ENCODE measurements around the gene FAM78A. TPM values are rescaled to one million over a fixed set of nuclear protein-coding genes. Genes with fewer than 3 reads are reported as not detected.

FAM78A gene
- total RNA-seq, 6 experiments from 2014 or later = 0.11 to 0.83 (median 0.34) TPM

DNA sequence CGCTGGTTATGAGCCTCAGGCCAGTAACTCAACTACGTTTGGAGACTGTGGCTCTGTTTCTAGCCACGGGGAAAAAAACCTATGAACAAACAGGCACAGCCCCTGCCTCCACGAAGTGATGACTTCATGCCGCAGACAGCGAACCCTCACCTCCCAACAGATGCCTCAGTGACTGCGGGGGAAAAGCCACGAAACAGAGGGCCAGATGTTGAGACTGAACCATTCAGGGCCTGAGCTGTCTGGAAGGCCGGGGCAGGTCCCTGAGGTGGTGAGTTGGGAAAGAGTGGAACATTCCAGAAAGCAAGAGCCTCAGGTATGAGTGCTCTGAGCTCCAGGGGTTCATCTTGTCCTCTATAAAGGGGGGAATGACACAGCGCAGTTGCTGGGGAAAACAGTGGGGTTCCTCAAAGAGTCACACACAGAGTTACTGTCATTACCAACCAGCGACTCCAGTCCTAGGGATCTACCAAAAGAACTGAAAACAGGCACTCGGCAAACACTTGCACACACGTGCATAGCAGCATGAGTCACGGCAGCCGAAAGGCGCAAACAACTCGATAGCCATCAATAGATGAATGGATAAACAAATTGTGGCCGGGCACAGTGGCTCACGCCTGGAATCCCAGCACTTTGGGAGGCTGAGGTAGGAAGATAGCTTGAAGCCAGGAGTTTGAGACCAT is 28.5 kb upstream of the FAM78A start:
- DNase-seq = peak; percentile 59
- H3K27ac Mint-ChIP-seq = peak overlapping the region; percentile 81

GRCh38 chr9:131303381-131304321 is 27.3 kb upstream of the FAM78A start:
- Mint-ChIP-seq H3K4me3 (no peak overlapping the region), H3K27ac (no peak overlapping the region; the same call in 1 of the 2 replicates), H3K27me3 (ENCODE audit: insufficient read depth) (peaks cover 5% of the 10 kb centered on the region), H3K4me1 (ENCODE audit: low read depth) (peaks cover 14% of the 10 kb centered on the region), H3K9me3 (no peaks in the 10 kb centered on the region), H3K36me3 (ENCODE audit: low read depth) (no peaks in the 10 kb centered on the region)
- no peak for TF ChIP-seq CTCF (IDR thresholded peaks at IDR 0.05)
- DNase-seq = no peak

More for the DNA sequence above, 28.5 kb upstream of the FAM78A start:
- Mint-ChIP-seq H3K27me3 (ENCODE audit: insufficient read depth) (peaks cover 7% of the 10 kb centered on the region), H3K4me1 (ENCODE audit: low read depth) (peaks cover 14% of the 10 kb centered on the region), H3K36me3 (ENCODE audit: low read depth) (no peaks in the 10 kb centered on the region), H3K4me3 (peak overlapping the region; percentile 51), H3K9me3 (no peaks in the 10 kb centered on the region)
- no peak for TF ChIP-seq CTCF (IDR thresholded peaks at IDR 0.05)

DNA sequence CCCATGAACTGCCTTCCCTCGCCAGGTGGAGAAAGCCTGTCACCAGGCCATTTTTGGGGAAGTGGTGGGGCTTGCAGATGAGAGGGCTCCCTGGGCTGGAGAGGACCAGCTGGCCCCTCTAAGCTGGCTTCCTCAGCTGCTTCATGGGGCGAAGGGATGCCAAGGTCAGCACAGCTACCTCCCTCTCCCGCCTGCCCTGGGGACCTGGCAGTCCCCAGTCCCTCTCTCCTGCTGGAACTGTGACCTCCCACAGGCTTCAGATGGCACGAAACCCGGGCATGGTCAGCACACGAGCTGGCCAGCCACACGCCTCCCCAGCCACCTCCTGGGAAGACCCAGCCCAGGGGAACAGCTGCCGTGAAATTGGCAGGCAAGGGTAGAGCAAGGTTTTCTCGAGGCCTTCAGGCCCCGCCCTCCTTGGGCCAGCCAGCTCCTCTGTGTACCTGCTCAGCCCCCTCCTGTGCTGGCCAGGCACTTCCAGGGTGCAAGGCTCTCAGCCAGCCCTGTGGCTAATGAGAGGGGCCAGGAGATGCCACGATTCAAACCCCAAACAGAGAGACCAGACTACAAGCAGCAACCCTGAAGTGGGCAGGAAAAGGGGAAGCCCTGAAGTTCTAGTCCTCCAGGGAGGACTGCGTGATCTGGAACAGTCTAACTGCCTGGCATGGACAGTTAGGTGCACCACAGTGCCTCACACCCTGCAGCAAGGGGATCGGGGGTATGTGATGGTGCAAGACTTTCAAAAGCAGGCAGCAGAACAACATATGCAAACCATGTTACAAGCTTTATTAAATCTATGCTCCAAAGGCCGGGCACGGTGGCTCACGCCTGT is 26.1 kb upstream of the FAM78A start:
- Mint-ChIP-seq H3K9me3 (no peaks in the 10 kb centered on the region), H3K4me3 (no peak overlapping the region), H3K27me3 (ENCODE audit: insufficient read depth) (peaks cover 3% of the 10 kb centered on the region), H3K27ac (no peak overlapping the region), H3K4me1 (ENCODE audit: low read depth) (peaks cover 20% of the 10 kb centered on the region), H3K36me3 (ENCODE audit: low read depth) (no peaks in the 10 kb centered on the region)
- no peak for TF ChIP-seq CTCF (IDR thresholded peaks at IDR 0.05)
- no peak for DNase-seq

DNA sequence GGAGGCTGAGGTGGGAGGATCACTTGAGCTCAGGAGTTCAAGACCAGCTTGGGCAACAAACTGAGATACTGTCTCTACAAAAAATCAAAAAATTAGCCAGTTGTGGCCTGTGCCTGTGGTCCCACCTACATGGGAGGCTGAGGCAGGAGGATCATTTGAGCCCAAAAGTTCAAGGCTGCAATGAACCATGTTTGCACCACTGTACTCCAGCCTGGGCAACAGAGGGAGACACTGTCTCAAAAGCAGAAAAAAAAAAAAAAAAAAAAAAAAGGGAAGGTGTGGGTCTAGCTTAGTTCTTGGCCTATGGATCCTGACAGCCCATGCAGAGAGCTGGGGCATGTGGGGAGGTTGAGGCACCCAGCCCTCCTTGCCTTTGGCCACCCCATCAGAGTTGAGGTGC is 24.1 kb upstream of the FAM78A start:
- Mint-ChIP-seq H3K9me3 (no peaks in the 10 kb centered on the region), H3K4me3 (no peak overlapping the region), H3K27ac (no peak overlapping the region), H3K4me1 (ENCODE audit: low read depth) (peaks cover 19% of the 10 kb centered on the region), H3K27me3 (ENCODE audit: insufficient read depth) (peaks cover 3% of the 10 kb centered on the region), H3K36me3 (ENCODE audit: low read depth) (no peaks in the 10 kb centered on the region)
- no peak for DNase-seq
- TF ChIP-seq CTCF (IDR thresholded peaks at IDR 0.05) = no peak

DNA sequence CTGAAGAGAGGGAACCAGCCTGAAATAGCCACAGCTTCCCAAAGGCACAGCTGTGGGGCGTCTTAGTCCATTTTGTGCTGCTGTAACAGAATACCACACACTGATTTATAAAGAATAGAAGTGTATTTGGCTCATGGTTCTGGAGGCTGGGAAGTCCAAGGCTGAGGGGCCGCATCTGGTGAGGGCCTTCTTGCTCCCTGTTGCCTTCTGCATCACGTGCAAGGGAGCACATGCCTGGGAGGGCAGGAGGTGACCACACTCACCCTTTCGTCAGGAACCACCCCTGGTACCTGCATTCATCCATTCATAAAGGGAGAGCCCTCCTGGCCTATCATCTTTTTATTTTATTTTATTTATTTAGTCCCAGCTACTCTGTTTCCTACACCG is 23.6 kb upstream of the FAM78A start:
- TF ChIP-seq CTCF (IDR thresholded peaks at IDR 0.05) = no peak
- Mint-ChIP-seq H3K36me3 (ENCODE audit: low read depth) (no peaks in the 10 kb centered on the region), H3K9me3 (no peaks in the 10 kb centered on the region), H3K4me3 (no peak overlapping the region), H3K4me1 (ENCODE audit: low read depth) (peaks cover 14% of the 10 kb centered on the region), H3K27me3 (ENCODE audit: insufficient read depth) (peaks cover 3% of the 10 kb centered on the region), H3K27ac (no peak overlapping the region)
- DNase-seq = no peak
